HCT116 (cell line): ENCODE data around the gene SF1. TPM values are rescaled to one million over a fixed set of nuclear protein-coding genes. Genes with fewer than 3 reads are reported as not detected.

Experiments used
- ATAC-seq: fragments of 200-7000 bp; cut with Tn5 transposase; 2 replicates; pipeline ENCODE4 v1.9.1; 2020; ENCODE audit warnings: mild to moderate bottlenecking, moderate library complexity
- BruUV-seq: library from RNA; stranded (reverse); fragments of 400-500 nt; replicated peaks from 2 replicates; lab custom pipeline; 2021; lab: Mats Ljungman, UMichigan
- CTCF ChIA-PET: fragments of 300-600 bp; sonication (Branson Sonifier 250); formaldehyde crosslinking; loops from one replicate; lab custom pipeline; 2021; ENCODE audit warnings: antibody characterized with exemption; lab: Charles Lee
- POLR2A ChIA-PET: fragments of 300-600, 350-600 bp; sonication (Branson Sonifier 250); formaldehyde crosslinking; loops from one replicate; lab custom pipeline; 2021; ENCODE audit warnings: antibody characterized with exemption; lab: Charles Lee
- RAD21 ChIA-PET, 2 experiments: fragments of 300-600 bp; sonication (Branson Sonifier 250); formaldehyde crosslinking; loops; one replicate each; lab custom pipeline; 2023; ENCODE audit warnings: low total read pairs in 2 of 2; ENCODE audit not compliant: uncharacterized antibody in 2 of 2, unreplicated experiment in 2 of 2, low non-redundant PET in 1 of 2; lab: Charles Lee
- DNase-seq: peaks from one replicate; pipeline ENCODE4 v3.0.0-alpha.2; 2010; ENCODE audit warnings: low read depth, low spot score
- H2AFZ ChIP-seq: fragments of 200-600 bp; shearing (Covaris generic), sonication (generic); 2 replicates; pipeline ENCODE4 v1.6.1; 2017; ENCODE audit warnings: low read depth, mixed run types, mixed read lengths, antibody characterized with exemption, low read length; ENCODE audit not compliant: poor library complexity, severe bottlenecking
- H3K27ac ChIP-seq: 2 replicates; pipeline ENCODE4 v1.5.1; 2012; ENCODE audit warnings: low read depth, low read length
- H3K27me3 ChIP-seq: fragments of 200-600 bp; sonication (generic); 2 replicates; pipeline ENCODE4 v1.6.1; 2016; ENCODE audit warnings: mixed run types, low read length, mixed read lengths; ENCODE audit not compliant: insufficient read depth
- H3K36me3 ChIP-seq, 2 experiments: fragments of 200-500 bp in 1 of 2; fragments of 200-600 bp in 1 of 2; sonication (Bioruptor generic) in 1 of 2; sonication (generic) in 1 of 2; 2 replicates each; pipeline versions ENCODE4 v1.5.1 to v1.6.1; 2014 to 2016; ENCODE audit warnings: low read length in 2 of 2, inconsistent platforms in 1 of 2, mixed read lengths in 1 of 2, mixed run types in 1 of 2; ENCODE audit not compliant: insufficient read depth in 2 of 2, control insufficient read depth in 1 of 2
- H3K4me1 ChIP-seq, 2 experiments: fragments of 200-600 bp in 1 of 2; sonication (generic) in 1 of 2; 2 replicates each; pipeline versions ENCODE4 v1.5.1 to v1.6.1; 2012 to 2017; ENCODE audit warnings: low read length in 2 of 2, inconsistent platforms in 1 of 2, mild to moderate bottlenecking in 1 of 2, mixed read lengths in 1 of 2, mixed run types in 1 of 2, moderate library complexity in 1 of 2; ENCODE audit not compliant: insufficient read depth in 2 of 2, control insufficient read depth in 1 of 2
- H3K4me2 ChIP-seq: fragments of 200-600 bp; sonication (generic); 2 replicates; pipeline ENCODE4 v1.6.1; 2017; ENCODE audit warnings: mixed run types, low read length, mixed read lengths
- H3K4me3 ChIP-seq, 2 experiments: fragments of 200-600 bp in 1 of 2; sonication (generic) in 1 of 2; replicated peaks in 1 of 2; 2 replicates each; pipeline ENCODE4 v1.5.1; 2011 to 2016; ENCODE audit warnings: low read length in 2 of 2, control low read depth in 1 of 2, low read depth in 1 of 2, mild to moderate bottlenecking in 1 of 2, mixed read lengths in 1 of 2, mixed run types in 1 of 2
- H3K79me2 ChIP-seq: fragments of 200-600 bp; sonication (generic); 2 replicates; pipeline ENCODE4 v1.6.1; 2017; ENCODE audit warnings: mild to moderate bottlenecking, mixed run types, low read length, moderate library complexity, mixed read lengths; ENCODE audit not compliant: insufficient read depth
- H3K9ac ChIP-seq: fragments of 200-600 bp; sonication (generic); 2 replicates; pipeline ENCODE4 v1.6.1; 2016; ENCODE audit warnings: low read length, mixed read lengths
- H3K9me2 ChIP-seq: fragments of 200-600 bp; sonication (generic), shearing (Covaris generic); 2 replicates; pipeline ENCODE4 v1.6.1; 2017; ENCODE audit warnings: mixed run types, mild to moderate bottlenecking, moderate library complexity; ENCODE audit not compliant: insufficient read depth
- H3K9me3 ChIP-seq, 2 experiments: fragments of 200-500 bp in 1 of 2; fragments of 200-600 bp in 1 of 2; sonication (Bioruptor generic) in 1 of 2; sonication (generic) in 1 of 2; 2 replicates each; pipeline ENCODE4 v1.6.1; 2014 to 2017; ENCODE audit warnings: low read length in 2 of 2, mixed read lengths in 2 of 2, inconsistent platforms in 1 of 2, low read depth in 1 of 2, mild to moderate bottlenecking in 1 of 2, mixed run types in 1 of 2, moderate library complexity in 1 of 2; ENCODE audit not compliant: control insufficient read depth in 1 of 2, insufficient read depth in 1 of 2
- H4K20me1 ChIP-seq: fragments of 200-600 bp; sonication (generic), shearing (Covaris generic); 2 replicates; pipeline ENCODE4 v1.6.1; 2017; ENCODE audit warnings: mixed run types, mild to moderate bottlenecking, moderate library complexity; ENCODE audit not compliant: insufficient read depth
- ATF3 ChIP-seq: IDR thresholded peaks from 2 replicates; pipeline ENCODE4 v1.6.1; 2012
- EGR1 ChIP-seq: IDR thresholded peaks from 2 replicates; pipeline ENCODE4 v1.6.1; 2012; ENCODE audit warnings: low read depth
- ELF1 ChIP-seq: IDR thresholded peaks from 2 replicates; pipeline ENCODE4 v1.6.1; 2012; ENCODE audit warnings: low read depth, borderline replicate concordance
- POLR2A ChIP-seq: IDR thresholded peaks from 2 replicates; pipeline ENCODE4 v1.7.0; 2011; ENCODE audit warnings: borderline replicate concordance; ENCODE audit not compliant: insufficient read depth, insufficient read length; ENCODE audit errors: extremely low read depth
- REST ChIP-seq: IDR thresholded peaks from 2 replicates; pipeline ENCODE4 v1.6.1; 2012; ENCODE audit warnings: low read depth
- SRF ChIP-seq: IDR thresholded peaks from 2 replicates; pipeline ENCODE4 v1.6.1; 2012; ENCODE audit warnings: low read depth
- TCF7L2 ChIP-seq: IDR thresholded peaks from 2 replicates; pipeline ENCODE4 v1.7.0; 2011; ENCODE audit warnings: borderline replicate concordance, inconsistent platforms; ENCODE audit not compliant: insufficient read depth, insufficient read length; ENCODE audit errors: extremely low read depth
- YY1 ChIP-seq: IDR thresholded peaks from 2 replicates; pipeline ENCODE4 v1.6.1; 2011; ENCODE audit warnings: low read length, low read depth, moderate library complexity, mild to moderate bottlenecking; ENCODE audit not compliant: insufficient replicate concordance; ENCODE audit errors: extremely low read depth
- ZFX ChIP-seq: fragments of 450-650 bp; IDR thresholded peaks from 2 replicates; pipeline ENCODE4 v1.6.1; 2017
- intact Hi-C: fragments of 100-400 bp; cut with micrococcal nuclease; formaldehyde crosslinking; loops from 2 replicates; pipeline ENCODE4 v1.10.0; 2022
- total RNA-seq: library from RNA; stranded (reverse); gene quantifications from one replicate; pipeline ENCODE4 v1.2.1, GENCODE V29; 2021; ENCODE audit not compliant: unreplicated experiment

Gene SF1
- total RNA-seq, 1 experiment from 2014 or later, result 403 TPM

- no peak for TF ChIP-seq REST
- TF ChIP-seq POLR2A, result no peak
- intact Hi-C loops, result loop anchor here (10.0 kb wide), 1 partner anchor 1212 kb away; the partner anchor contains the start of gene LGALS12
- H3K4me2 ChIP-seq, result no peak overlapping the region
- no peaks in the 10 kb centered on the region for H4K20me1 ChIP-seq
- no TSS peak for BruUV-seq
- CTCF ChIA-PET, result interaction anchor here (1.7 to 2.1 kb wide), 2 partner anchors 13 to 28 kb away, joined by 5 to 6 read pairs; no protein-coding TSS in a partner anchor
- H3K9me2 ChIP-seq, result no peaks in the 10 kb centered on the region
- no peak overlapping the region for H3K4me3 ChIP-seq
- H3K79me2 ChIP-seq, result no peaks in the 10 kb centered on the region
- H2AFZ ChIP-seq, result no peak overlapping the region
- RAD21 ChIA-PET, result no interaction called here
- peaks cover 0 to 4% of the 10 kb centered on the region in 2 experiments; a peak in 1 of 4 replicates for H3K4me1 ChIP-seq
- H3K27ac ChIP-seq, result no peak overlapping the region
- peak; percentile 35; the same call in 1 of the 2 replicates for ATAC-seq
- peaks cover 11% of the 10 kb centered on the region; the same call in 1 of the 2 replicates for H3K27me3 ChIP-seq
- H3K36me3 ChIP-seq, result no peaks in the 10 kb centered on the region
- POLR2A ChIA-PET, result no interaction called here
- H3K9ac ChIP-seq, result no peak overlapping the region
- no peak for DNase-seq
- H3K9me3 ChIP-seq, result no peaks in the 10 kb centered on the region
Measured at GRCh38 chr11:64717268-64717578, 61.1 kb downstream of the SF1 start.

- Histone ChIP-seq H3K4me3 (no peak overlapping the region), H3K9me3 (no peaks in the 10 kb centered on the region), H3K4me1 (peaks cover 0 to 9% of the 10 kb centered on the region in 2 experiments; a peak in 1 of 4 replicates), H3K79me2 (no peaks in the 10 kb centered on the region), H3K36me3 (no peaks in the 10 kb centered on the region), H3K9ac (no peak overlapping the region), H3K9me2 (no peaks in the 10 kb centered on the region), H3K4me2 (no peak overlapping the region), H3K27ac (no peak overlapping the region), H2AFZ (no peak overlapping the region), H3K27me3 (peaks cover 11% of the 10 kb centered on the region; the same call in 1 of the 2 replicates), H4K20me1 (no peaks in the 10 kb centered on the region)
- DNase-seq, result no peak
- no TSS peak for BruUV-seq
- TF ChIP-seq EGR1 (no peak), TCF7L2 (no peak), YY1 (no peak), REST (no peak), SRF (no peak), ELF1 (no peak), ZFX (no peak), ATF3 (no peak)
- intact Hi-C loops, result loop anchor here (10.0 kb wide), 1 partner anchor 1212 kb away; the partner anchor contains the start of gene LGALS12
- ChIA-PET POLR2A (interaction anchor here (1.6 kb wide), 1 partner anchor 28 kb away, joined by 4 read pairs; no protein-coding TSS in a partner anchor), CTCF (interaction anchor here (2.0 kb wide), 1 partner anchor 28 kb away, joined by 11 read pairs; no protein-coding TSS in a partner anchor), RAD21 (no interaction called here)
- ATAC-seq, result no peak
Measured at GRCh38 chr11:64716473-64717267, 61.7 kb downstream of the SF1 start.
